Measurements from ENCODE around the gene EIF3CL.
"Not testable (repeated sequence)": the region's sequence is repeated elsewhere in the genome, so short reads cannot be mapped to it uniquely, and the experiment has no call there.

- TF ChIP-seq, protein P1, sequence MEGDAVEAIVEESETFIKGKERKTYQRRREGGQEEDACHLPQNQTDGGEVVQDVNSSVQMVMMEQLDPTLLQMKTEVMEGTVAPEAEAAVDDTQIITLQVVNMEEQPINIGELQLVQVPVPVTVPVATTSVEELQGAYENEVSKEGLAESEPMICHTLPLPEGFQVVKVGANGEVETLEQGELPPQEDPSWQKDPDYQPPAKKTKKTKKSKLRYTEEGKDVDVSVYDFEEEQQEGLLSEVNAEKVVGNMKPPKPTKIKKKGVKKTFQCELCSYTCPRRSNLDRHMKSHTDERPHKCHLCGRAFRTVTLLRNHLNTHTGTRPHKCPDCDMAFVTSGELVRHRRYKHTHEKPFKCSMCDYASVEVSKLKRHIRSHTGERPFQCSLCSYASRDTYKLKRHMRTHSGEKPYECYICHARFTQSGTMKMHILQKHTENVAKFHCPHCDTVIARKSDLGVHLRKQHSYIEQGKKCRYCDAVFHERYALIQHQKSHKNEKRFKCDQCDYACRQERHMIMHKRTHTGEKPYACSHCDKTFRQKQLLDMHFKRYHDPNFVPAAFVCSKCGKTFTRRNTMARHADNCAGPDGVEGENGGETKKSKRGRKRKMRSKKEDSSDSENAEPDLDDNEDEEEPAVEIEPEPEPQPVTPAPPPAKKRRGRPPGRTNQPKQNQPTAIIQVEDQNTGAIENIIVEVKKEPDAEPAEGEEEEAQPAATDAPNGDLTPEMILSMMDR (IDR thresholded peaks at IDR 0.05), result not testable (repeated sequence)
- not testable (repeated sequence) for TF ChIP-seq POLR2AphosphoS5 (IDR thresholded peaks at IDR 0.05; ENCODE audit: insufficient read depth in 1 of 2, low read depth in 1 of 2); POLR2A (IDR thresholded peaks at IDR 0.05)
These were observed 42.7 kb upstream of the EIF3CL start for GRCh38 chr16:28446388-28446787.
